Measurements from ENCODE around the gene RABGAP1L.

The RABGAP1L gene

GRCh38 chr1:175023043-175023921 lies 864.0 kb downstream of the RABGAP1L start, which contains the start of gene MRPS14 (continued):
- TF ChIP-seq ZNF433 (tag by site-specific recombination; IDR thresholded peaks at IDR 0.05; ENCODE audit: low read depth) (no peak), TRIM28 (IDR thresholded peaks at IDR 0.05; ENCODE audit: borderline replicate concordance, low read length) (peak; percentile 86; the same call in 1 of the 2 replicates), OSR2 (tag by site-specific recombination; IDR thresholded peaks at IDR 0.05) (no peak), GFI1B (tag by site-specific recombination; IDR thresholded peaks at IDR 0.05) (0 out of 2 replicates have a peak, but pooled peaks have one; percentile 13), ZNF555 (tag by site-specific recombination; conservative IDR thresholded peaks at IDR 0.05) (no peak), ZNF664 (tag by site-specific recombination; IDR thresholded peaks at IDR 0.05) (peak; percentile 54; the same call in 1 of the 2 replicates), ZNF2 (tag by site-specific recombination; IDR thresholded peaks at IDR 0.05) (peak; percentile 93), ZBTB48 (tag by site-specific recombination; IDR thresholded peaks at IDR 0.05) (0 out of 2 replicates have a peak, but pooled peaks have one; percentile 21), ZBTB49 (tag by site-specific recombination; IDR thresholded peaks at IDR 0.05; ENCODE audit: low read depth) (no peak), HOXA7 (CRISPR knock-in tag; IDR thresholded peaks at IDR 0.05; ENCODE audit: borderline replicate concordance) (no peak), ZIC2 (tag by site-specific recombination; IDR thresholded peaks at IDR 0.05) (peak; percentile 81), ZFP69B (tag by site-specific recombination; IDR thresholded peaks at IDR 0.05) (peak; percentile 63; the same call in 1 of the 2 replicates), ZBTB26 (tag by site-specific recombination; optimal IDR thresholded peaks at IDR 0.05) (peak; percentile 27), ZBTB17 (tag by site-specific recombination; IDR thresholded peaks at IDR 0.05) (peak; percentile 96), KLF16 (tag by site-specific recombination; IDR thresholded peaks at IDR 0.05) (peak; percentile 95), ZNF404 (tag by site-specific recombination; IDR thresholded peaks at IDR 0.05) (no peak), SP2 (tag by site-specific recombination; IDR thresholded peaks at IDR 0.05) (peak; percentile 85), ZNF639 (tag by site-specific recombination; IDR thresholded peaks at IDR 0.05) (peak; percentile 78; the same call in 1 of the 2 replicates), ZNF645 (tag by site-specific recombination; IDR thresholded peaks at IDR 0.05) (no peak), SCRT2 (tag by site-specific recombination; IDR thresholded peaks at IDR 0.05) (peak; percentile 60; the same call in 1 of the 2 replicates), ZNF19 (tag by site-specific recombination; IDR thresholded peaks at IDR 0.05; ENCODE audit: low read depth) (no peak), ZNF488 (tag by site-specific recombination; IDR thresholded peaks at IDR 0.05) (no peak), ZSCAN16 (tag by site-specific recombination; IDR thresholded peaks at IDR 0.05) (no peak), OVOL3 (tag by site-specific recombination; IDR thresholded peaks at IDR 0.05) (peak; percentile 100), ZNF792 (tag by site-specific recombination; IDR thresholded peaks at IDR 0.05) (no peak), ZNF423 (tag by site-specific recombination; IDR thresholded peaks at IDR 0.05) (no peak), ZNF133 (tag by site-specific recombination; IDR thresholded peaks at IDR 0.05) (no peak), SETDB1 (IDR thresholded peaks at IDR 0.05; ENCODE audit: insufficient read length, low read length) (peak; percentile 24), ZNF26 (tag by site-specific recombination; IDR thresholded peaks at IDR 0.05) (no peak), ZNF274 (IDR thresholded peaks at IDR 0.05; ENCODE audit: low read length) (no peak), ZNF274 (tag by site-specific recombination; IDR thresholded peaks at IDR 0.05; ENCODE audit: borderline replicate concordance) (no peak), GLIS1 (tag by site-specific recombination; IDR thresholded peaks at IDR 0.05) (peak; percentile 81), ZNF501 (tag by site-specific recombination; IDR thresholded peaks at IDR 0.05) (peak; percentile 95; the same call in 1 of the 2 replicates)

All from HEK293 (cell line).